GM23248 (cell line): ENCODE data around the gene TRRAP.

Experiments used
- EZH2 ChIP-seq: fragments of 200-600 bp; sonication (generic); IDR thresholded peaks from 2 replicates; pipeline ENCODE4 v1.6.1; 2018; ENCODE audit warnings: antibody characterized with exemption, mild to moderate bottlenecking; ENCODE audit not compliant: insufficient read depth, poor library complexity, severe bottlenecking
- EZH2phosphoT487 ChIP-seq: fragments of 200-600 bp; sonication (generic); IDR thresholded peaks from 2 replicates; pipeline ENCODE4 v1.6.1; 2018; ENCODE audit warnings: antibody characterized with exemption, moderate library complexity, mild to moderate bottlenecking, low read depth; ENCODE audit not compliant: insufficient read depth

DNA sequence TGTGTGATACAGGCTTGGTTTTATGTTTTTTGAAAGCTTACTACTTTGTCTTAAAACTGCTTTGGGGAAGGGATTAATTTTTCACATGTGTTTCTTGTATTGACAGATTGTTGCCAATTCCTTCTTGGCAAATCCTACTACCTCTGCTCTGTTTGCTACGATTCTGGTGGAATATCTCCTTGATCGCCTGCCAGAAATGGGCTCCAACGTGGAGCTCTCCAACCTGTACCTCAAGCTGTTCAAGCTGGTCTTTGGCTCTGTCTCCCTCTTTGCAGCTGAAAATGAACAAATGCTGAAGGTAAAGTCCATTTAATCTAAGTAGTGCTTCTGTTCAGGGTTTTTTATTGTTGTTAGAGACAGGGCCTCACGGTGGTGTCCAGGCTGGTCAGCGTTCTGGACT, 33.6 kb downstream of the TRRAP start:
- TF ChIP-seq EZH2, result no peak
- TF ChIP-seq EZH2phosphoT487, result no peak
